Measurements from ENCODE around the gene F8A1.
"Not testable (repeated sequence)": the region's sequence is repeated elsewhere in the genome, so short reads cannot be mapped to it uniquely, and the experiment has no call there.

Gene F8A1

GRCh38 chrX:154886069-154886788 lies at the start of gene F8A1:
TSS of gene F8A1 (plus strand) at chrX:154886355. CDS start at chrX:154886375, 20 bp downstream.
- peak in 1 of 2 donors; percentile 47 for DNase-seq (ENCODE audit: low read depth in 2 of 2)

GRCh38 chrX:154840856-154841255 lies 45.3 kb upstream of the F8A1 start:
- DNase-seq (ENCODE audit: low read depth in 2 of 2) = no peak

- no peak for DNase-seq (ENCODE audit: low read depth in 2 of 2)
Measured at GRCh38 chrX:154850957-154851611, 35.1 kb upstream of the F8A1 start.

- no peak for DNase-seq (ENCODE audit: low read depth in 2 of 2)
Measured at GRCh38 chrX:154855256-154855655, 30.9 kb upstream of the F8A1 start.

- not testable (repeated sequence) for DNase-seq (ENCODE audit: low read depth in 2 of 2)
Measured at GRCh38 chrX:154868522-154868921, 17.6 kb upstream of the F8A1 start.

- no peak for DNase-seq (ENCODE audit: low read depth in 2 of 2)
Measured at GRCh38 chrX:154873329-154873728, 12.8 kb upstream of the F8A1 start.

- not testable (repeated sequence) for DNase-seq (ENCODE audit: low read depth in 2 of 2)
Measured at GRCh38 chrX:154884069-154884468, 2.1 kb upstream of the F8A1 start.

- DNase-seq (ENCODE audit: low read depth in 2 of 2) = not testable (repeated sequence)
Measured at GRCh38 chrX:154885057-154885456, 1.1 kb upstream of the F8A1 start.

- not testable (repeated sequence) for DNase-seq (ENCODE audit: low read depth in 2 of 2)
Measured at GRCh38 chrX:154885549-154885948, 606 bp upstream of the F8A1 start.

GRCh38 chrX:154886789-154887221 lies 650 bp downstream of the F8A1 start:
- not testable (repeated sequence) for DNase-seq (ENCODE audit: low read depth in 2 of 2)

- no peak for DNase-seq (ENCODE audit: low read depth in 2 of 2)
Measured at GRCh38 chrX:154890990-154891639, 5.0 kb downstream of the F8A1 start.

- no peak for DNase-seq (ENCODE audit: low read depth in 2 of 2)
Measured at GRCh38 chrX:154892296-154892695, 6.1 kb downstream of the F8A1 start.

GRCh38 chrX:154900323-154900722 lies 14.2 kb downstream of the F8A1 start:
- DNase-seq (ENCODE audit: low read depth in 2 of 2) = no peak

- DNase-seq (ENCODE audit: low read depth in 2 of 2) = no peak
Measured at GRCh38 chrX:154902408-154902807, 16.3 kb downstream of the F8A1 start.

GRCh38 chrX:154908821-154909220 lies 22.7 kb downstream of the F8A1 start:
- DNase-seq (ENCODE audit: low read depth in 2 of 2) = no peak

- not testable (repeated sequence) for DNase-seq (ENCODE audit: low read depth in 2 of 2)
Measured at GRCh38 chrX:154910048-154910447, 23.9 kb downstream of the F8A1 start.

GRCh38 chrX:154910528-154910927 lies 24.4 kb downstream of the F8A1 start:
- DNase-seq (ENCODE audit: low read depth in 2 of 2) = not testable (repeated sequence)

GRCh38 chrX:154914052-154914451 lies 27.9 kb downstream of the F8A1 start:
- no peak for DNase-seq (ENCODE audit: low read depth in 2 of 2)

GRCh38 chrX:154918060-154918483 lies 31.9 kb downstream of the F8A1 start:
- DNase-seq (ENCODE audit: low read depth in 2 of 2) = no peak

GRCh38 chrX:154924771-154925170 lies 38.6 kb downstream of the F8A1 start:
- not testable (repeated sequence) for DNase-seq (ENCODE audit: low read depth in 2 of 2)

All from activated CD4-positive, alpha-beta T cell treated with anti-CD3 and anti-CD28 coated beads for 24 hours (primary cell).